ENCODE measurements around the gene FTSJ1.

FTSJ1 gene

GRCh38 chrX:48531358-48531959 lies 55.5 kb downstream of the FTSJ1 start:
- DNase-seq, result no peak

DNA sequence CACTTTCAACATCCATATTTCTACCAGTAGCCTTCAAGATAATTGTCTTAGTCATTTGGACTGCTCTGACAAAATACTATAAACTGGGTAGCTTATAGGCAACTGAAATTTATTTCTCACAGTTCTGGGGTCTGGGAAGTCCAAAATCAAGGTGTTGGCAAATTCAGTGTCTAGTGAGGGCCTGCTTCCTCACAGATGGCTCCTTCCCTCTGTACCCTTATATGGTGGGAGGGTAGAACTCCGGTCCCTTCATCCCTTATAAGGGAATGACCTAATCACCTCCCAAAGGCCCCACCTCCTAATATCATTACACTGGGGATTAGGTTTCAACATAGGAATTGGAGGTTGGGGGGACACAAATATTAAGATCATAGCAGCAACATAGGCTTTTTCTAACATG lies 56.2 kb downstream of the FTSJ1 start:
- DNase-seq, result no peak

DNA sequence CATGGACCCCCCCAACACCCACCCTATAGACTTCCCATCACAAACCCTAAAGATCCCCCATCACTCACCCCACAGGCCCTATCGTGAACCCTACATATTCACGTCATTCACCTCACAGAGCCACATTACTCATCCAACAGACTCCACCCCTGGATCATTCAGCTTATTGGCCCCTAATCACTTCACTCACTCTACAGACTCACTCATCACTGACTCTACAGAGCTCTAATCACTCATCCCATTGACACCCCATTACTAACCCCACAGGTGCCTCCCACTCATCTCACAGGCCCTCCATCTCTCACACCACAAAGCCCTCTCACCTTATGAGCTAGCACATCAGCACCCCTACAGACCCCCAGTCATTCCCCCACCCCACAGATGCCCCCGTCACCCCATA lies 57.2 kb downstream of the FTSJ1 start:
- no peak for DNase-seq

Measured in activated effector memory CD4-positive, alpha-beta T cell treated with anti-CD3 and anti-CD28 coated beads, Interleukin-2, amount 50 U/mL, for 16 hours (primary cell).